22Rv1 (cell line): ENCODE data around the gene GRPEL1.

Experiments
- ZFX ChIP-seq: fragments of 450-650 bp; IDR thresholded peaks from 2 replicates; pipeline ENCODE4 v1.6.1; 2017; ENCODE audit warnings: antibody characterized with exemption, borderline replicate concordance
- TF ChIP-seq, protein P1 (sequence below): fragments of 450-650 bp; IDR thresholded peaks from 2 replicates; pipeline ENCODE4 v1.5.1; 2017; ENCODE audit warnings: mild to moderate bottlenecking

- TF ChIP-seq, protein P1, sequence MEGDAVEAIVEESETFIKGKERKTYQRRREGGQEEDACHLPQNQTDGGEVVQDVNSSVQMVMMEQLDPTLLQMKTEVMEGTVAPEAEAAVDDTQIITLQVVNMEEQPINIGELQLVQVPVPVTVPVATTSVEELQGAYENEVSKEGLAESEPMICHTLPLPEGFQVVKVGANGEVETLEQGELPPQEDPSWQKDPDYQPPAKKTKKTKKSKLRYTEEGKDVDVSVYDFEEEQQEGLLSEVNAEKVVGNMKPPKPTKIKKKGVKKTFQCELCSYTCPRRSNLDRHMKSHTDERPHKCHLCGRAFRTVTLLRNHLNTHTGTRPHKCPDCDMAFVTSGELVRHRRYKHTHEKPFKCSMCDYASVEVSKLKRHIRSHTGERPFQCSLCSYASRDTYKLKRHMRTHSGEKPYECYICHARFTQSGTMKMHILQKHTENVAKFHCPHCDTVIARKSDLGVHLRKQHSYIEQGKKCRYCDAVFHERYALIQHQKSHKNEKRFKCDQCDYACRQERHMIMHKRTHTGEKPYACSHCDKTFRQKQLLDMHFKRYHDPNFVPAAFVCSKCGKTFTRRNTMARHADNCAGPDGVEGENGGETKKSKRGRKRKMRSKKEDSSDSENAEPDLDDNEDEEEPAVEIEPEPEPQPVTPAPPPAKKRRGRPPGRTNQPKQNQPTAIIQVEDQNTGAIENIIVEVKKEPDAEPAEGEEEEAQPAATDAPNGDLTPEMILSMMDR: no peak
- TF ChIP-seq ZFX: no peak
Observed at GRCh38 chr4:7061815-7062214, 6.0 kb downstream of the GRPEL1 start.
